Liver (tissue), 9 donors: ENCODE measurements around the gene ZFAND3. TPM values are rescaled to one million over a fixed set of nuclear protein-coding genes. Genes with fewer than 3 reads are reported as not detected.

Experiments
- DNase-seq: peaks from one replicate; pipeline ENCODE4 v3.0.0-alpha.2; 2017; ENCODE audit warnings: low spot score
- H3K27ac ChIP-seq, 2 donors: one replicate each; pipeline ENCODE4 v1.7.0; 2013; ENCODE audit warnings: inconsistent platforms in 2 of 2, low read length in 2 of 2, control low read depth in 1 of 2, low read depth in 1 of 2, mild to moderate bottlenecking in 1 of 2
- H3K27me3 ChIP-seq, 4 donors: one replicate each; pipeline versions ENCODE4 v1.6.1 to v1.7.0; 2013; ENCODE audit warnings: low read length in 3 of 4, inconsistent platforms in 1 of 4, mild to moderate bottlenecking in 1 of 4, moderate library complexity in 1 of 4; ENCODE audit not compliant: control insufficient read depth in 4 of 4, insufficient read depth in 4 of 4
- H3K36me3 ChIP-seq, 4 donors: one replicate each; pipeline versions ENCODE4 v1.6.1 to v1.7.0; 2013; ENCODE audit warnings: low read length in 3 of 4, mild to moderate bottlenecking in 3 of 4, low read depth in 1 of 4, moderate library complexity in 1 of 4; ENCODE audit not compliant: control insufficient read depth in 4 of 4, insufficient read depth in 3 of 4
- H3K4me1 ChIP-seq, 4 donors: one replicate each; pipeline versions ENCODE4 v1.6.1 to v1.7.0; 2013; ENCODE audit warnings: low read length in 3 of 4, mild to moderate bottlenecking in 3 of 4, moderate library complexity in 1 of 4; ENCODE audit not compliant: control insufficient read depth in 4 of 4, insufficient read depth in 4 of 4
- H3K4me3 ChIP-seq, 3 donors: one replicate each; pipeline versions ENCODE4 v1.6.1 to v1.7.0; 2013; ENCODE audit warnings: low read length in 3 of 3, control low read depth in 1 of 3, low read depth in 1 of 3, mild to moderate bottlenecking in 1 of 3
- H3K9ac ChIP-seq, 2 donors: one replicate each; pipeline ENCODE4 v1.7.0; 2013; ENCODE audit warnings: low read length in 2 of 2, mild to moderate bottlenecking in 2 of 2, moderate library complexity in 2 of 2, control low read depth in 1 of 2, low read depth in 1 of 2
- H3K9me3 ChIP-seq, 4 donors: one replicate each; pipeline versions ENCODE4 v1.6.1 to v1.7.0; 2013; ENCODE audit warnings: low read length in 3 of 4; ENCODE audit not compliant: control insufficient read depth in 4 of 4
- EGR1 ChIP-seq, 2 donors: IDR thresholded peaks; 2 replicates each; pipeline ENCODE4 v1.6.1; 2016 to 2018; ENCODE audit warnings: antibody characterized with exemption in 2 of 2, low read depth in 2 of 2
- FOXA2 ChIP-seq: IDR thresholded peaks from 2 replicates; pipeline ENCODE4 v1.6.1; 2016; ENCODE audit warnings: antibody characterized with exemption
- GABPA ChIP-seq, 2 donors: IDR thresholded peaks in 1 of 2; conservative IDR thresholded peaks in 1 of 2; 2 replicates each; pipeline ENCODE4 v1.6.1; 2016; ENCODE audit warnings: antibody characterized with exemption in 2 of 2, mild to moderate bottlenecking in 1 of 2, moderate library complexity in 1 of 2
- HNF4A ChIP-seq, 2 donors: conservative IDR thresholded peaks; 2 replicates each; pipeline ENCODE4 v1.6.1; 2016; ENCODE audit warnings: antibody characterized with exemption in 2 of 2, mild to moderate bottlenecking in 2 of 2
- JUND ChIP-seq, 2 donors: IDR thresholded peaks; 2 replicates each; pipeline ENCODE4 v1.6.1; 2016; ENCODE audit warnings: antibody characterized with exemption in 2 of 2
- NR2F2 ChIP-seq: IDR thresholded peaks from 2 replicates; pipeline ENCODE4 v1.6.1; 2016; ENCODE audit warnings: antibody characterized with exemption
- RAD21 ChIP-seq, 2 donors: IDR thresholded peaks; 2 replicates each; pipeline ENCODE4 v1.6.1; 2016; ENCODE audit warnings: antibody characterized with exemption in 2 of 2, mild to moderate bottlenecking in 2 of 2
- RXRA ChIP-seq, 2 donors: IDR thresholded peaks; 2 replicates each; pipeline ENCODE4 v1.6.1; 2017 to 2018; ENCODE audit warnings: antibody characterized with exemption in 2 of 2, mild to moderate bottlenecking in 1 of 2
- TAF1 ChIP-seq: conservative IDR thresholded peaks from 2 replicates; pipeline ENCODE4 v1.6.1; 2016; ENCODE audit warnings: antibody characterized with exemption, mild to moderate bottlenecking
- YY1 ChIP-seq: IDR thresholded peaks from 2 replicates; pipeline ENCODE4 v1.6.1; 2016; ENCODE audit warnings: antibody characterized with exemption, mild to moderate bottlenecking
- WGBS: extraction: QIAGEN DNeasy Blood & Tissue Kit; methylation state at CpG from one replicate; pipeline ENCODE4 v1.1.7; 2013; 5-methylcytosine and 5-hydroxymethylcytosine counted together
- polyA plus RNA-seq, 2 donors: library from polyadenylated mRNA; stranded (reverse) in 1 of 2; unstranded in 1 of 2; fragments of 200-250 nt in 1 of 2; fragments of >200 nt in 1 of 2; fragmentation: Nextera tagmentation in 1 of 2; extraction: Ambion mirVana in 1 of 2; gene quantifications; one replicate each; pipeline versions ENCODE4 v1.2.1 to v1.2.3, GENCODE V29; 2013 to 2015
- total RNA-seq, 2 donors: library from RNA; depleted of rRNA; stranded (reverse); fragments of >200 nt; gene quantifications; one replicate each; pipeline ENCODE4 v1.2.3, GENCODE V29; 2014
- TF ChIP-seq, protein P1 (sequence below): IDR thresholded peaks from 2 replicates; pipeline ENCODE4 v1.6.1; 2016; ENCODE audit warnings: antibody characterized with exemption
- TF ChIP-seq, protein P2 (sequence below): fragments of 150-350 bp; IDR thresholded peaks from 2 replicates; pipeline ENCODE4 v1.5.1; 2017; ENCODE audit warnings: improper control_type of control experiment, low read depth, low read length; ENCODE audit not compliant: missing input control
- TF ChIP-seq, protein P3 (sequence below): IDR thresholded peaks from 2 replicates; pipeline ENCODE4 v1.6.1; 2016; ENCODE audit warnings: antibody characterized with exemption
- TF ChIP-seq, protein P4 (sequence below): IDR thresholded peaks from 2 replicates; pipeline ENCODE4 v1.6.1; 2016; ENCODE audit warnings: antibody characterized with exemption, mild to moderate bottlenecking
- TF ChIP-seq, protein P5 (sequence below): IDR thresholded peaks from 2 replicates; pipeline ENCODE4 v1.6.1; 2016; ENCODE audit warnings: antibody characterized with exemption
- donor health status: healthy.
- donor health status: healthy.
- donor health status: healthy.
- donor health status: healthy.
- donor health status: healthy.

ZFAND3 gene
- total and polyA plus RNA-seq, 4 donors, result 7.7 to 37.5 (median 23.1) TPM

DNA sequence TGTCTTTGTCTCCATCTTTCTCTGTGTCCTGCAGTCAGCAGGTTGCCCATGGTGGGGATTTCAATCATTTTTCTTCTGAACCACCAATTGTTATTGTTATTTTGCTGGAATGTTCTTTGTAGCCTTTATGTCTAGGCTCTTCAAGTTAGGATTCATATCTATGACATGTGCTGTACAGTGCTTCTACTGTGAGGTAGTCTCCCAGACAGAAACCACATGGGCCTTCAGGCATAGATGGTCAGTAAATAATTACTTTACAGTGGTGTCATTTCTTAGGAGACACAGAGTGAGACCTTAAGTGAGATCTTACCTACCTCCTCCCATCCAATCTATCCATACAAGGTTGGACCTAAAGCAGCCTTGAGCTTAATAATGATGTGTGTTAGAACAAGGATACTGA, 265.5 kb downstream of the ZFAND3 start:
- TF ChIP-seq, protein P1, sequence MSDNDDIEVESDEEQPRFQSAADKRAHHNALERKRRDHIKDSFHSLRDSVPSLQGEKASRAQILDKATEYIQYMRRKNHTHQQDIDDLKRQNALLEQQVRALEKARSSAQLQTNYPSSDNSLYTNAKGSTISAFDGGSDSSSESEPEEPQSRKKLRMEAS, result no peak
- TF ChIP-seq GABPA (IDR thresholded peaks at IDR 0.05 in 1 of 2, conservative IDR thresholded peaks at IDR 0.05 in 1 of 2), result no peak
- no peak overlapping the region for H3K4me3 ChIP-seq
- DNase-seq, result no peak
- no peaks in the 10 kb centered on the region for H3K9me3 ChIP-seq
- H3K36me3 ChIP-seq, result peaks cover 0 to 5% (median 4%) of the 10 kb centered on the region in 4 donors
- no peaks in the 10 kb centered on the region for H3K4me1 ChIP-seq
- no peak overlapping the region for H3K9ac ChIP-seq
- H3K27me3 ChIP-seq, result no peaks in the 10 kb centered on the region
- no peak overlapping the region for H3K27ac ChIP-seq

DNA sequence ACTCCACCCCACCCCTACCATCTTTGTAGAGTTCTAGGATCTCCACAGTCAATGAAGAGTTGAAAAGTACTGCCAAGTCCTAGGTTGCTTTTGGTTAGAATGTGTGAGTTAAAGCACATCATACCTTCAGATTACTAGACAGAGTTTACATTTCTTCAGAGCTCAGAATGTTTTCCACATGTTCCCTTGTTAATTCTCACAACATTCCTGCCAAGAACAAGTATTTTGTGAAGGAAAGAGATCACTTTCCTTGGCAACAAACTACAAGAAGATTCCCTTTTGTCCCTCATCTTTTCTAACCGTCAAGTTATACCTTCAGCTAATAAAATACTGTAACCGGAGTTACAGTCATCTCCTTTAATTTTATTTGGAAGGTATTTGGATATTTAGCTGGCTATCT, 266.8 kb downstream of the ZFAND3 start:
- Histone ChIP-seq H3K27ac (no peak overlapping the region), H3K27me3 (no peaks in the 10 kb centered on the region), H3K4me3 (no peak overlapping the region), H3K36me3 (peaks cover 0 to 5% (median 4%) of the 10 kb centered on the region in 4 donors), H3K9me3 (no peaks in the 10 kb centered on the region), H3K4me1 (no peaks in the 10 kb centered on the region), H3K9ac (no peak overlapping the region)
- no peak for TF ChIP-seq YY1
- no peak for TF ChIP-seq RXRA (IDR thresholded peaks at IDR 0.05)
- TF ChIP-seq, protein P1, result no peak
- no peak for TF ChIP-seq JUND (IDR thresholded peaks at IDR 0.05)
- no peak for TF ChIP-seq HNF4A (conservative IDR thresholded peaks at IDR 0.05)
- no peak for TF ChIP-seq TAF1
- TF ChIP-seq NR2F2, result no peak
- TF ChIP-seq, protein P2, sequence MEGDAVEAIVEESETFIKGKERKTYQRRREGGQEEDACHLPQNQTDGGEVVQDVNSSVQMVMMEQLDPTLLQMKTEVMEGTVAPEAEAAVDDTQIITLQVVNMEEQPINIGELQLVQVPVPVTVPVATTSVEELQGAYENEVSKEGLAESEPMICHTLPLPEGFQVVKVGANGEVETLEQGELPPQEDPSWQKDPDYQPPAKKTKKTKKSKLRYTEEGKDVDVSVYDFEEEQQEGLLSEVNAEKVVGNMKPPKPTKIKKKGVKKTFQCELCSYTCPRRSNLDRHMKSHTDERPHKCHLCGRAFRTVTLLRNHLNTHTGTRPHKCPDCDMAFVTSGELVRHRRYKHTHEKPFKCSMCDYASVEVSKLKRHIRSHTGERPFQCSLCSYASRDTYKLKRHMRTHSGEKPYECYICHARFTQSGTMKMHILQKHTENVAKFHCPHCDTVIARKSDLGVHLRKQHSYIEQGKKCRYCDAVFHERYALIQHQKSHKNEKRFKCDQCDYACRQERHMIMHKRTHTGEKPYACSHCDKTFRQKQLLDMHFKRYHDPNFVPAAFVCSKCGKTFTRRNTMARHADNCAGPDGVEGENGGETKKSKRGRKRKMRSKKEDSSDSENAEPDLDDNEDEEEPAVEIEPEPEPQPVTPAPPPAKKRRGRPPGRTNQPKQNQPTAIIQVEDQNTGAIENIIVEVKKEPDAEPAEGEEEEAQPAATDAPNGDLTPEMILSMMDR, result no peak
- no peak for TF ChIP-seq FOXA2
- TF ChIP-seq, protein P3, sequence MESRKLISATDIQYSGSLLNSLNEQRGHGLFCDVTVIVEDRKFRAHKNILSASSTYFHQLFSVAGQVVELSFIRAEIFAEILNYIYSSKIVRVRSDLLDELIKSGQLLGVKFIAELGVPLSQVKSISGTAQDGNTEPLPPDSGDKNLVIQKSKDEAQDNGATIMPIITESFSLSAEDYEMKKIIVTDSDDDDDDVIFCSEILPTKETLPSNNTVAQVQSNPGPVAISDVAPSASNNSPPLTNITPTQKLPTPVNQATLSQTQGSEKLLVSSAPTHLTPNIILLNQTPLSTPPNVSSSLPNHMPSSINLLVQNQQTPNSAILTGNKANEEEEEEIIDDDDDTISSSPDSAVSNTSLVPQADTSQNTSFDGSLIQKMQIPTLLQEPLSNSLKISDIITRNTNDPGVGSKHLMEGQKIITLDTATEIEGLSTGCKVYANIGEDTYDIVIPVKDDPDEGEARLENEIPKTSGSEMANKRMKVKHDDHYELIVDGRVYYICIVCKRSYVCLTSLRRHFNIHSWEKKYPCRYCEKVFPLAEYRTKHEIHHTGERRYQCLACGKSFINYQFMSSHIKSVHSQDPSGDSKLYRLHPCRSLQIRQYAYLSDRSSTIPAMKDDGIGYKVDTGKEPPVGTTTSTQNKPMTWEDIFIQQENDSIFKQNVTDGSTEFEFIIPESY, result no peak
- TF ChIP-seq, protein P4, sequence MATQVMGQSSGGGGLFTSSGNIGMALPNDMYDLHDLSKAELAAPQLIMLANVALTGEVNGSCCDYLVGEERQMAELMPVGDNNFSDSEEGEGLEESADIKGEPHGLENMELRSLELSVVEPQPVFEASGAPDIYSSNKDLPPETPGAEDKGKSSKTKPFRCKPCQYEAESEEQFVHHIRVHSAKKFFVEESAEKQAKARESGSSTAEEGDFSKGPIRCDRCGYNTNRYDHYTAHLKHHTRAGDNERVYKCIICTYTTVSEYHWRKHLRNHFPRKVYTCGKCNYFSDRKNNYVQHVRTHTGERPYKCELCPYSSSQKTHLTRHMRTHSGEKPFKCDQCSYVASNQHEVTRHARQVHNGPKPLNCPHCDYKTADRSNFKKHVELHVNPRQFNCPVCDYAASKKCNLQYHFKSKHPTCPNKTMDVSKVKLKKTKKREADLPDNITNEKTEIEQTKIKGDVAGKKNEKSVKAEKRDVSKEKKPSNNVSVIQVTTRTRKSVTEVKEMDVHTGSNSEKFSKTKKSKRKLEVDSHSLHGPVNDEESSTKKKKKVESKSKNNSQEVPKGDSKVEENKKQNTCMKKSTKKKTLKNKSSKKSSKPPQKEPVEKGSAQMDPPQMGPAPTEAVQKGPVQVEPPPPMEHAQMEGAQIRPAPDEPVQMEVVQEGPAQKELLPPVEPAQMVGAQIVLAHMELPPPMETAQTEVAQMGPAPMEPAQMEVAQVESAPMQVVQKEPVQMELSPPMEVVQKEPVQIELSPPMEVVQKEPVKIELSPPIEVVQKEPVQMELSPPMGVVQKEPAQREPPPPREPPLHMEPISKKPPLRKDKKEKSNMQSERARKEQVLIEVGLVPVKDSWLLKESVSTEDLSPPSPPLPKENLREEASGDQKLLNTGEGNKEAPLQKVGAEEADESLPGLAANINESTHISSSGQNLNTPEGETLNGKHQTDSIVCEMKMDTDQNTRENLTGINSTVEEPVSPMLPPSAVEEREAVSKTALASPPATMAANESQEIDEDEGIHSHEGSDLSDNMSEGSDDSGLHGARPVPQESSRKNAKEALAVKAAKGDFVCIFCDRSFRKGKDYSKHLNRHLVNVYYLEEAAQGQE, result no peak
- no peak for TF ChIP-seq RAD21 (IDR thresholded peaks at IDR 0.05)
- TF ChIP-seq, protein P5, sequence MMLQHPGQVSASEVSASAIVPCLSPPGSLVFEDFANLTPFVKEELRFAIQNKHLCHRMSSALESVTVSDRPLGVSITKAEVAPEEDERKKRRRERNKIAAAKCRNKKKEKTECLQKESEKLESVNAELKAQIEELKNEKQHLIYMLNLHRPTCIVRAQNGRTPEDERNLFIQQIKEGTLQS, result no peak
- TF ChIP-seq EGR1 (IDR thresholded peaks at IDR 0.05; ENCODE audit: low read depth in 2 of 2), result no peak
- DNase-seq, result no peak
- 95% methylated on average over 2 of the region's 2 CpGs for WGBS
